ENCODE results near the gene IGFN1. TPM values are rescaled to one million over a fixed set of nuclear protein-coding genes. Genes with fewer than 3 reads are reported as not detected.
A peak's percentile ranks its signal among the peaks of the same experiment; 100 is the strongest.

The IGFN1 gene
- polyA plus RNA-seq, 4 donors: under 0.01 to 0.50 (median 0.01) TPM; not detected in 1

GRCh38 chr1:201268604-201269151 is 78.1 kb downstream of the IGFN1 start:
- Histone ChIP-seq H3K4me3 (ENCODE audit: low read depth in 1 of 3, low read length in 3 of 3) (no peak overlapping the region), H3K27ac (ENCODE audit: low read depth in 1 of 3, low read length in 2 of 3) (no peak overlapping the region), H3K4me1 (ENCODE audit: control insufficient read depth in 3 of 3, insufficient read depth in 2 of 3, low read depth in 1 of 3, low read length in 2 of 3) (no peaks in the 10 kb centered on the region), H3K27me3 (ENCODE audit: control insufficient read depth in 3 of 3, insufficient read depth in 3 of 3, low read length in 3 of 3) (peaks cover 0 to 26% (median 2%) of the 10 kb centered on the region in 3 donors), H3K36me3 (ENCODE audit: control insufficient read depth in 3 of 3, insufficient read depth in 2 of 3, low read depth in 1 of 3, low read length in 3 of 3) (no peaks in the 10 kb centered on the region), H3K9me3 (ENCODE audit: control insufficient read depth in 2 of 2, insufficient read depth in 1 of 2, low read depth in 1 of 2, low read length in 1 of 2) (no peaks in the 10 kb centered on the region)
- FAIRE-seq (no peak), DNase-seq (peak in 1 of 2 donors; percentile 51)
- WGBS, 3 donors: 40 to 42% (median 40%) methylated on average over 12 of the region's 12 CpGs

GRCh38 chr1:201269281-201269680 is 78.7 kb downstream of the IGFN1 start:
- 90 to 93% (median 92%) methylated on average over 7 of the region's 7 CpGs for WGBS, 3 donors
- no peak for FAIRE-seq
- H3K27ac ChIP-seq (ENCODE audit: low read depth in 1 of 3, low read length in 2 of 3): no peak overlapping the region
- no peaks in the 10 kb centered on the region for H3K9me3 ChIP-seq (ENCODE audit: control insufficient read depth in 2 of 2, insufficient read depth in 1 of 2, low read depth in 1 of 2, low read length in 1 of 2)
- no peaks in the 10 kb centered on the region for H3K4me1 ChIP-seq (ENCODE audit: control insufficient read depth in 3 of 3, insufficient read depth in 2 of 3, low read depth in 1 of 3, low read length in 2 of 3)
- H3K4me3 ChIP-seq (ENCODE audit: low read depth in 1 of 3, low read length in 3 of 3): no peak overlapping the region
- no peak for DNase-seq
- H3K27me3 ChIP-seq (ENCODE audit: control insufficient read depth in 3 of 3, insufficient read depth in 3 of 3, low read length in 3 of 3): peaks cover 0 to 24% (median 2%) of the 10 kb centered on the region in 3 donors
- H3K36me3 ChIP-seq (ENCODE audit: control insufficient read depth in 3 of 3, insufficient read depth in 2 of 3, low read depth in 1 of 3, low read length in 3 of 3): no peaks in the 10 kb centered on the region

- DNase-seq (no peak), FAIRE-seq (no peak)
- Histone ChIP-seq H3K36me3 (ENCODE audit: control insufficient read depth in 3 of 3, insufficient read depth in 2 of 3, low read depth in 1 of 3, low read length in 3 of 3) (no peaks in the 10 kb centered on the region), H3K4me1 (ENCODE audit: control insufficient read depth in 3 of 3, insufficient read depth in 2 of 3, low read depth in 1 of 3, low read length in 2 of 3) (no peaks in the 10 kb centered on the region), H3K27ac (ENCODE audit: low read depth in 1 of 3, low read length in 2 of 3) (no peak overlapping the region), H3K27me3 (ENCODE audit: control insufficient read depth in 3 of 3, insufficient read depth in 3 of 3, low read length in 3 of 3) (peaks cover 0 to 20% (median 2%) of the 10 kb centered on the region in 3 donors), H3K4me3 (ENCODE audit: low read depth in 1 of 3, low read length in 3 of 3) (no peak overlapping the region), H3K9me3 (ENCODE audit: control insufficient read depth in 2 of 2, insufficient read depth in 1 of 2, low read depth in 1 of 2, low read length in 1 of 2) (no peaks in the 10 kb centered on the region)
- 67 to 76% (median 69%) methylated on average over 6 of the region's 6 CpGs for WGBS, 3 donors
Observed at GRCh38 chr1:201269900-201270410, 79.3 kb downstream of the IGFN1 start.

GRCh38 chr1:201270616-201271390 is 80.2 kb downstream of the IGFN1 start:
- Histone ChIP-seq H3K4me1 (ENCODE audit: control insufficient read depth in 3 of 3, insufficient read depth in 2 of 3, low read depth in 1 of 3, low read length in 2 of 3) (peaks cover 0 to 4% (median 0%) of the 10 kb centered on the region in 3 donors), H3K27ac (ENCODE audit: low read depth in 1 of 3, low read length in 2 of 3) (no peak overlapping the region), H3K9me3 (ENCODE audit: control insufficient read depth in 2 of 2, insufficient read depth in 1 of 2, low read depth in 1 of 2, low read length in 1 of 2) (no peaks in the 10 kb centered on the region), H3K36me3 (ENCODE audit: control insufficient read depth in 3 of 3, insufficient read depth in 2 of 3, low read depth in 1 of 3, low read length in 3 of 3) (no peaks in the 10 kb centered on the region), H3K4me3 (ENCODE audit: low read depth in 1 of 3, low read length in 3 of 3) (no peak overlapping the region), H3K27me3 (ENCODE audit: control insufficient read depth in 3 of 3, insufficient read depth in 3 of 3, low read length in 3 of 3) (peaks cover 0 to 17% (median 2%) of the 10 kb centered on the region in 3 donors)
- WGBS, 3 donors: 70 to 74% (median 72%) methylated on average over 6 of the region's 6 CpGs
- DNase-seq (no peak), FAIRE-seq (no peak)

GRCh38 chr1:201272799-201273198 is 82.2 kb downstream of the IGFN1 start:
- Histone ChIP-seq H3K27ac (ENCODE audit: low read depth in 1 of 3, low read length in 2 of 3) (no peak overlapping the region), H3K36me3 (ENCODE audit: control insufficient read depth in 3 of 3, insufficient read depth in 2 of 3, low read depth in 1 of 3, low read length in 3 of 3) (no peaks in the 10 kb centered on the region), H3K4me3 (ENCODE audit: low read depth in 1 of 3, low read length in 3 of 3) (no peak overlapping the region), H3K27me3 (ENCODE audit: control insufficient read depth in 3 of 3, insufficient read depth in 3 of 3, low read length in 3 of 3) (peaks cover 0 to 10% (median 2%) of the 10 kb centered on the region in 3 donors), H3K4me1 (ENCODE audit: control insufficient read depth in 3 of 3, insufficient read depth in 2 of 3, low read depth in 1 of 3, low read length in 2 of 3) (peaks cover 0 to 5% (median 0%) of the 10 kb centered on the region in 3 donors), H3K9me3 (ENCODE audit: control insufficient read depth in 2 of 2, insufficient read depth in 1 of 2, low read depth in 1 of 2, low read length in 1 of 2) (no peaks in the 10 kb centered on the region)
- DNase-seq (no peak), FAIRE-seq (no peak)
- WGBS, 3 donors: 86 to 90% (median 88%) methylated on average over 10 of the region's 10 CpGs

- H3K27me3 ChIP-seq (ENCODE audit: control insufficient read depth in 3 of 3, insufficient read depth in 3 of 3, low read length in 3 of 3): peaks cover 0 to 14% (median 2%) of the 10 kb centered on the region in 3 donors
- no peak for FAIRE-seq
- H3K9me3 ChIP-seq (ENCODE audit: control insufficient read depth in 2 of 2, insufficient read depth in 1 of 2, low read depth in 1 of 2, low read length in 1 of 2): no peaks in the 10 kb centered on the region
- whole genome bisulfite sequencing, 3 donors: 66 to 86% (median 74%) methylated on average over 12 of the region's 12 CpGs
- no peak for DNase-seq
- peaks cover 0 to 5% (median 0%) of the 10 kb centered on the region in 3 donors for H3K4me1 ChIP-seq (ENCODE audit: control insufficient read depth in 3 of 3, insufficient read depth in 2 of 3, low read depth in 1 of 3, low read length in 2 of 3)
- no peak overlapping the region for H3K27ac ChIP-seq (ENCODE audit: low read depth in 1 of 3, low read length in 2 of 3)
- H3K36me3 ChIP-seq (ENCODE audit: control insufficient read depth in 3 of 3, insufficient read depth in 2 of 3, low read depth in 1 of 3, low read length in 3 of 3): no peaks in the 10 kb centered on the region
- no peak overlapping the region for H3K4me3 ChIP-seq (ENCODE audit: low read depth in 1 of 3, low read length in 3 of 3)
Observed at GRCh38 chr1:201274616-201275252, 84.1 kb downstream of the IGFN1 start.

GRCh38 chr1:201275253-201275666 is 84.6 kb downstream of the IGFN1 start:
- Histone ChIP-seq H3K27me3 (ENCODE audit: control insufficient read depth in 3 of 3, insufficient read depth in 3 of 3, low read length in 3 of 3) (peaks cover 0 to 17% (median 2%) of the 10 kb centered on the region in 3 donors), H3K36me3 (ENCODE audit: control insufficient read depth in 3 of 3, insufficient read depth in 2 of 3, low read depth in 1 of 3, low read length in 3 of 3) (no peaks in the 10 kb centered on the region), H3K4me1 (ENCODE audit: control insufficient read depth in 3 of 3, insufficient read depth in 2 of 3, low read depth in 1 of 3, low read length in 2 of 3) (peaks cover 0 to 5% (median 0%) of the 10 kb centered on the region in 3 donors), H3K4me3 (ENCODE audit: low read depth in 1 of 3, low read length in 3 of 3) (no peak overlapping the region), H3K9me3 (ENCODE audit: control insufficient read depth in 2 of 2, insufficient read depth in 1 of 2, low read depth in 1 of 2, low read length in 1 of 2) (no peaks in the 10 kb centered on the region), H3K27ac (ENCODE audit: low read depth in 1 of 3, low read length in 2 of 3) (peak overlapping the region in 2 of 3 donors; percentile 35)
- 6 to 62% (median 52%) methylated on average over 12 to 15 of the region's 15 CpGs for WGBS, 3 donors
- FAIRE-seq: no peak
- DNase-seq: peak in 1 of 2 donors; percentile 90

GRCh38 chr1:201276891-201277290 is 86.3 kb downstream of the IGFN1 start:
- no peak overlapping the region for H3K27ac ChIP-seq (ENCODE audit: low read depth in 1 of 3, low read length in 2 of 3)
- DNase-seq (peak in 1 of 2 donors; percentile 37), FAIRE-seq (no peak)
- no peaks in the 10 kb centered on the region for H3K9me3 ChIP-seq (ENCODE audit: control insufficient read depth in 2 of 2, insufficient read depth in 1 of 2, low read depth in 1 of 2, low read length in 1 of 2)
- no peaks in the 10 kb centered on the region for H3K36me3 ChIP-seq (ENCODE audit: control insufficient read depth in 3 of 3, insufficient read depth in 2 of 3, low read depth in 1 of 3, low read length in 3 of 3)
- H3K4me3 ChIP-seq (ENCODE audit: low read depth in 1 of 3, low read length in 3 of 3): no peak overlapping the region
- peaks cover 0 to 5% (median 0%) of the 10 kb centered on the region in 3 donors for H3K4me1 ChIP-seq (ENCODE audit: control insufficient read depth in 3 of 3, insufficient read depth in 2 of 3, low read depth in 1 of 3, low read length in 2 of 3)
- H3K27me3 ChIP-seq (ENCODE audit: control insufficient read depth in 3 of 3, insufficient read depth in 3 of 3, low read length in 3 of 3): peaks cover 0 to 25% (median 7%) of the 10 kb centered on the region in 3 donors
- 64 to 80% (median 70%) methylated on average over 4 to 6 of the region's 6 CpGs for WGBS, 3 donors

All from small intestine (tissue), 7 donors.